ENCODE data around the gene P4HTM.

Gene P4HTM

GRCh38 chr3:48982016-48982415 is 8.0 kb upstream of the P4HTM start:
- TF ChIP-seq SPI1 (IDR thresholded peaks at IDR 0.05; ENCODE audit: borderline replicate concordance, low read depth) (no peak), REST (IDR thresholded peaks at IDR 0.05; ENCODE audit: insufficient replicate concordance, low read depth) (no peak), POLR2AphosphoS5 (IDR thresholded peaks at IDR 0.05; ENCODE audit: low read depth) (no peak), GABPA (IDR thresholded peaks at IDR 0.05; ENCODE audit: low read depth) (no peak), CTCF (IDR thresholded peaks at IDR 0.05; ENCODE audit: insufficient read depth, low read length) (no peak)
- Histone ChIP-seq H3K27ac (replicated peaks) (no peak overlapping the region), H3K4me3 (replicated peaks; ENCODE audit: insufficient read depth, low read length) (no peak overlapping the region), H3K27me3 (ENCODE audit: insufficient read depth, poor library complexity, severe bottlenecking) (no peaks in the 10 kb centered on the region)
- DNase-seq (ENCODE audit: low read depth in 1 of 2, low spot score in 1 of 2), result no peak

- no peak for DNase-seq (ENCODE audit: low read depth in 1 of 2, low spot score in 1 of 2)
- Histone ChIP-seq H3K27ac (replicated peaks) (no peak overlapping the region), H3K4me3 (replicated peaks; ENCODE audit: insufficient read depth, low read length) (no peak overlapping the region)
These were observed 7.4 kb upstream of the P4HTM start for GRCh38 chr3:48982686-48983085.

GRCh38 chr3:48983096-48983495 is 6.9 kb upstream of the P4HTM start:
- no peaks in the 10 kb centered on the region for H3K27me3 ChIP-seq (ENCODE audit: insufficient read depth, poor library complexity, severe bottlenecking)
- DNase-seq (ENCODE audit: low read depth in 1 of 2, low spot score in 1 of 2), result no peak
- no peak overlapping the region for H3K27ac ChIP-seq (replicated peaks)
- H3K4me3 ChIP-seq (replicated peaks; ENCODE audit: insufficient read depth, low read length), result no peak overlapping the region
- TF ChIP-seq SPI1 (IDR thresholded peaks at IDR 0.05; ENCODE audit: borderline replicate concordance, low read depth) (no peak), POLR2AphosphoS5 (IDR thresholded peaks at IDR 0.05; ENCODE audit: low read depth) (no peak), REST (IDR thresholded peaks at IDR 0.05; ENCODE audit: insufficient replicate concordance, low read depth) (no peak), GABPA (IDR thresholded peaks at IDR 0.05; ENCODE audit: low read depth) (no peak), CTCF (IDR thresholded peaks at IDR 0.05; ENCODE audit: insufficient read depth, low read length) (no peak)

More at GRCh38 chr3:48982686-48983085, 7.4 kb upstream of the P4HTM start:
- no peaks in the 10 kb centered on the region for H3K27me3 ChIP-seq (ENCODE audit: insufficient read depth, poor library complexity, severe bottlenecking)
- no peak for TF ChIP-seq SPI1 (IDR thresholded peaks at IDR 0.05; ENCODE audit: borderline replicate concordance, low read depth)
- no peak for TF ChIP-seq CTCF (IDR thresholded peaks at IDR 0.05; ENCODE audit: insufficient read depth, low read length)

- no peak for DNase-seq (ENCODE audit: low read depth in 1 of 2, low spot score in 1 of 2)
- TF ChIP-seq SPI1 (IDR thresholded peaks at IDR 0.05; ENCODE audit: borderline replicate concordance, low read depth), result no peak
- no peak for TF ChIP-seq CTCF (IDR thresholded peaks at IDR 0.05; ENCODE audit: insufficient read depth, low read length)
- TF ChIP-seq REST (IDR thresholded peaks at IDR 0.05; ENCODE audit: insufficient replicate concordance, low read depth), result no peak
- TF ChIP-seq GABPA (IDR thresholded peaks at IDR 0.05; ENCODE audit: low read depth), result no peak
- TF ChIP-seq POLR2AphosphoS5 (IDR thresholded peaks at IDR 0.05; ENCODE audit: low read depth), result no peak
- H3K4me3 ChIP-seq (replicated peaks; ENCODE audit: insufficient read depth, low read length), result no peak overlapping the region
- H3K27ac ChIP-seq (replicated peaks), result no peak overlapping the region
- H3K27me3 ChIP-seq (ENCODE audit: insufficient read depth, poor library complexity, severe bottlenecking), result no peaks in the 10 kb centered on the region
These were observed 5.4 kb upstream of the P4HTM start for GRCh38 chr3:48984663-48985062.
